ENCODE measurements around the gene AQP3.
"Not testable (repeated sequence)": the region's sequence is repeated elsewhere in the genome, so short reads cannot be mapped to it uniquely, and the experiment has no call there.

Gene AQP3

GRCh38 chr9:33446946-33447798, at the start of gene AQP3:
Gene AQP3, minus strand, starts transcription at chr9:33447593. Its CDS starts 63 bp downstream, at chr9:33447530.
- H3K27ac ChIP-seq = peak within 1 kb of the TSS in 1 of 2 donors; percentile 63
- peak within 1 kb of the TSS; percentile 71 for H3K4me3 ChIP-seq
- no peak for DNase-seq (ENCODE audit: low spot score)
- peak; percentile 30 for TF ChIP-seq CTCF (IDR thresholded peaks at IDR 0.05)

DNA sequence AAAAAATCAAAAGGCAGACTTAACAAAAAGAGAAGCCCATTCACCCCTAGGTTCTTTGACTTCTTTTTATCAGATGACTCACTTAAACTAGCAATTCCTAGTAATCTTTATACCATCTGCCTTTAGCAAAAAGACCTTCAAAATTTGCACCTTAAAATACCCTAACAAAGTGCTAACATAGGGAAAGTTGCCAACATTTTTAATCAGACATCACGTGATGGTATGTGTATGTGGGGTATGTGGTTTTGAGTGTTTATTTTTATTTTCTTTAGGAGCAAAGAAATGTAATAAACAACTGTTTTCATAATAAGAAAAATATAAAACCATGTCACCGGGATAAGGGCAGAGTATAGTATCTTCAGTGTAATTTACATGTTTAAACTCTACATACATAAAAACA, 46.4 kb upstream of the AQP3 start:
- not testable (repeated sequence) for H3K27ac ChIP-seq; DNase-seq (ENCODE audit: low spot score); H3K4me3 ChIP-seq

DNA sequence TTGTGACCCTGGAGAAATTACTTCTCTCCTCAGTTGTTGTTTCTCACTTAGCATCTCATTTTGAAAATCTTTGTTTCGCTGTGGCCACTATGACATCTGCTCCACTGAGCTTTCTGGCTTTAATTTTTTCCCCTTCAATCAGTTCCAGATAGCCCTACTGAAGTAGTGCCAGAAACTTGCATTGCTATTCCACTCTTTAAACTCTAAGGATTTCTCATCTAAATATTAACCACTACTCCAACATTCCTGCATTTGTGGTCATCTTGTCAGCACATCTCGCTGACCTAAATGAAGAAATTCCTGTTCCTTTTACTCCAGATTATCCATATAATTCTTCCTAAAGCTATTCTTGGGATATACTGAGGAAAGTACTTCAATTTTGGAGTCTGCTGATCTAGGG, 41.7 kb upstream of the AQP3 start:
- TF ChIP-seq CTCF (IDR thresholded peaks at IDR 0.05) = no peak
- no peak overlapping the region for H3K4me3 ChIP-seq
- DNase-seq (ENCODE audit: low spot score) = no peak
- H3K27ac ChIP-seq = no peak overlapping the region

DNA sequence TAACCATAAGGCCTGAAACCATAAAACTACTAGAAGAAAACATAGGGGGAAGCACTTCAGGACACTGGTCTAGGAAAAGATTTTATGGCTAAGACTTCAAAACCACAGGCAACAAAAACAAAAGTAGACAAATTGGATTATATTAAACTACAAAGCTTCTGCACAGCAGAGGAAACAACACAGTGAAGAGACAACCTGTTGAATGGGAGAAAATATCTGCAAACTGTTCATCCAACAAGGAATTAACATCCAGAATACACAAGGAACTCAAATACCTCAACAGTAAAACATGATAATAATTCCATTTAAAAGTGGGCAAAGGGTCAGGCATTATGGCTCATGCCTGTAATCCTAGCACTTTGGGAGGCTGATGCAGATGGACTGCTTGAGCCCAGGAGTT, 37.9 kb upstream of the AQP3 start:
- not testable (repeated sequence) for H3K27ac ChIP-seq; DNase-seq (ENCODE audit: low spot score); H3K4me3 ChIP-seq

DNA sequence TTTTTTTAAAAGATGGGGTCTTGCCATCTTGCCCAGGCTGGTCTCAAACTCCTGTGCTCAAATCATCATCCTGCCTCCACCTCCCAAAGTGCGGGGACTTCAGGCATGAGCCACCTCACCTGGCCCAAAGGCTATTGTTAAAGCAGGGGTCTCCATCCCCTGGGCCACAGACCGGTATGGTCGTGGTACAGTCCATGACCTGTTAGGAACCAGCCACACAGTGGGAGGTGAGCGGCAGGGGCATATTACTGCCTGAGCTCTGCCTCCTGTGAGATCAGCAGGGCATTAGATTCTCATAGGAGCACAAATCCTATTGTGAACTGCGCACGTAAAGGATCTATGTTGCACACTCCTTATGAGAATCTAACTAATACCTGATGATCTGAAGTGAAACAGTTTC, 33.6 kb upstream of the AQP3 start:
- no peak for TF ChIP-seq CTCF (IDR thresholded peaks at IDR 0.05)
- no peak overlapping the region for H3K4me3 ChIP-seq
- no peak for DNase-seq (ENCODE audit: low spot score)
- no peak overlapping the region for H3K27ac ChIP-seq

- DNase-seq (ENCODE audit: low spot score) = no peak
- Histone ChIP-seq H3K27ac (no peak overlapping the region), H3K4me3 (no peak overlapping the region)
- TF ChIP-seq CTCF (IDR thresholded peaks at IDR 0.05) = no peak
Observed at GRCh38 chr9:33480106-33480505, 32.7 kb upstream of the AQP3 start.

DNA sequence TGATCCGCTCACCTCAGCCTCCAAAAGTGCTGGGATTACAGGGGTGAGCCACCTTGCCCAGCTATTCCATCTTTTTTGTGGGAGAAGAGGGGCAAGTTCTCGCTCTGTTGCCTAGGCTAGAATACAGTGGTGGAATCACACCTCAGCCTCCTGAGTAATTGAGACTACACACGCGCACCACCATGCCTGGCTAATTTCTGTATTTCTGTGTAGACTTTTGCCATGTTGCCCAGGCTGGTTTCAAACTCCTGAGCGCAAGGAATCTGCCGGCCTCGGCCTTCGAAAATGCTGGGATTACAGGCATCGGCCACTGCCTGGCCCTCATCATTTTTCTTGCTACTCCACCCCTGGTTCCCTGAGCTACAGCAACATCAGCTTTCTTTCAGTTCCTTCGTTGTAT, 29.1 kb upstream of the AQP3 start:
- no peak for DNase-seq (ENCODE audit: low spot score)
- TF ChIP-seq CTCF (IDR thresholded peaks at IDR 0.05) = no peak
- no peak overlapping the region for H3K27ac ChIP-seq
- no peak overlapping the region for H3K4me3 ChIP-seq

GRCh38 chr9:33475357-33475756, 28.0 kb upstream of the AQP3 start:
- TF ChIP-seq CTCF (IDR thresholded peaks at IDR 0.05) = no peak
- Histone ChIP-seq H3K27ac (no peak overlapping the region), H3K4me3 (no peak overlapping the region)
- DNase-seq (ENCODE audit: low spot score) = no peak

All from coronary artery (tissue), 2 donors.